ENCODE measurements around the gene PDE5A. TPM values are rescaled to one million over a fixed set of nuclear protein-coding genes. Genes with fewer than 3 reads are reported as not detected.

Gene PDE5A
- total RNA-seq, 3 donors from 2014 or later, result 7.5 to 49.8 (median 21.6) TPM

DNA sequence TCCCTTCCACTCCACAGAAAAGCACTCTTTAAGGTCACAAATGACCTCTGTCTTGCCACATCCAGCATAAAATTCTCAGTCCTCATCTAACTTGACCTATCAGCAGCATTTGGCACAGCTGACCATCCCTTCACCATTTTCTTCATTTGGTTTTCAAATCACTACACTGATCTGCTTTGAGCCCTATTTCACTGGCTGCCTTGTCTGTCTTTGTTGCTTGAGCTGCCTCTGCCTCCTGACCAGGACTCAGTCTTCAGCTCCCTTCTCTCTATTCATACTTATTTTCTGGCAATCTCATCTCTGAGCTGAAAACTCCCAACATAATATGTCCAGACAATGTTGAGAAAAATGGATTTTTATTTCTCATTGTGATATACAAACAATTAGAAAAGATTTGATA lies 27.7 kb upstream of the PDE5A start:
- no peaks in the 10 kb centered on the region for H3K4me1 ChIP-seq
- H3K27ac ChIP-seq, result no peak overlapping the region
- H3K9me3 ChIP-seq, result no peaks in the 10 kb centered on the region
- intact Hi-C loops (cut with DNase I; ENCODE audit: low total_unique reads), result no loop called here
- no peak for DNase-seq (ENCODE audit: low spot score in 2 of 2)
- no peaks in the 10 kb centered on the region for H3K36me3 ChIP-seq
- H3K4me3 ChIP-seq, result no peak overlapping the region
- TF ChIP-seq POLR2AphosphoS5 (IDR thresholded peaks at IDR 0.05) (no peak), POLR2A (IDR thresholded peaks at IDR 0.05) (no peak)
- TF ChIP-seq, protein P1, sequence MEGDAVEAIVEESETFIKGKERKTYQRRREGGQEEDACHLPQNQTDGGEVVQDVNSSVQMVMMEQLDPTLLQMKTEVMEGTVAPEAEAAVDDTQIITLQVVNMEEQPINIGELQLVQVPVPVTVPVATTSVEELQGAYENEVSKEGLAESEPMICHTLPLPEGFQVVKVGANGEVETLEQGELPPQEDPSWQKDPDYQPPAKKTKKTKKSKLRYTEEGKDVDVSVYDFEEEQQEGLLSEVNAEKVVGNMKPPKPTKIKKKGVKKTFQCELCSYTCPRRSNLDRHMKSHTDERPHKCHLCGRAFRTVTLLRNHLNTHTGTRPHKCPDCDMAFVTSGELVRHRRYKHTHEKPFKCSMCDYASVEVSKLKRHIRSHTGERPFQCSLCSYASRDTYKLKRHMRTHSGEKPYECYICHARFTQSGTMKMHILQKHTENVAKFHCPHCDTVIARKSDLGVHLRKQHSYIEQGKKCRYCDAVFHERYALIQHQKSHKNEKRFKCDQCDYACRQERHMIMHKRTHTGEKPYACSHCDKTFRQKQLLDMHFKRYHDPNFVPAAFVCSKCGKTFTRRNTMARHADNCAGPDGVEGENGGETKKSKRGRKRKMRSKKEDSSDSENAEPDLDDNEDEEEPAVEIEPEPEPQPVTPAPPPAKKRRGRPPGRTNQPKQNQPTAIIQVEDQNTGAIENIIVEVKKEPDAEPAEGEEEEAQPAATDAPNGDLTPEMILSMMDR (IDR thresholded peaks at IDR 0.05), result no peak
- H3K27me3 ChIP-seq, result no peaks in the 10 kb centered on the region

DNA sequence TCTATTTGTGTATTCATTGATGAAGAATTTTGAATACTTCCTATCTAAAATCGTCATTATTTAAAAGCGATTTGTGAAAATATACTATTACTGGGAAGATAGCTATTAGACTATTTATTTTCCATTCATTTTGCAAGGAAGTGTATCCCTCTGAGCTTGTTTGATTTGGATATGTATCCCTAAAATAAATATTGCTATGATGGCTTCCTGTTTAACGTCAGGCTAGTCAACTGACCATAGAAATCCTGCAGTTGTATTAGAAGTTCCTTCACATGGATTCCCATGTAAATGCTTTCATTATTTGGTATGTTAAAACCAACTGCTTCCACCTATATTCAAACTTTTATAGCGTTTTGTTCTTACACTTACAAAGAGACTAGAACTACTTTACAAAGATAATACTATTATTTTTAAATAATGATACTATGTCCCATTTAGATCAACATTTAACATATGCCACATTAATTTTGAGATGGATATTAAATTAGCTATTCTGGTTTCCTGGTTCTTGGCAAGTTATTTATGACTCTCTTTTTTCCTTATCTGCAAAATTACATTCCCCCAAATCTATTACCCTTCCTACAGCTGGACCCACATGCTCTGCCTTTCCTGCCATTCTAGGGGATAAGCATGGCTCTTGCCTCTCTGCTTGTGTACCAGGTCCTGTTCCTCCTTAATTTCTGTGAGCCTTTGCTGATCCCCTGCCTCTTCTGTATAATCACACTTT lies 26.7 kb upstream of the PDE5A start:
- H3K27me3 ChIP-seq, result no peaks in the 10 kb centered on the region
- no peak overlapping the region for H3K27ac ChIP-seq
- no peaks in the 10 kb centered on the region for H3K9me3 ChIP-seq
- no peak overlapping the region for H3K4me3 ChIP-seq
- intact Hi-C loops (cut with DNase I; ENCODE audit: low total_unique reads), result no loop called here
- no peaks in the 10 kb centered on the region for H3K36me3 ChIP-seq
- DNase-seq (ENCODE audit: low spot score in 2 of 2), result no peak
- TF ChIP-seq POLR2A (IDR thresholded peaks at IDR 0.05), result no peak
- TF ChIP-seq, protein P1 (IDR thresholded peaks at IDR 0.05), result no peak
- no peak for TF ChIP-seq POLR2AphosphoS5 (IDR thresholded peaks at IDR 0.05)
- no peaks in the 10 kb centered on the region for H3K4me1 ChIP-seq

DNA sequence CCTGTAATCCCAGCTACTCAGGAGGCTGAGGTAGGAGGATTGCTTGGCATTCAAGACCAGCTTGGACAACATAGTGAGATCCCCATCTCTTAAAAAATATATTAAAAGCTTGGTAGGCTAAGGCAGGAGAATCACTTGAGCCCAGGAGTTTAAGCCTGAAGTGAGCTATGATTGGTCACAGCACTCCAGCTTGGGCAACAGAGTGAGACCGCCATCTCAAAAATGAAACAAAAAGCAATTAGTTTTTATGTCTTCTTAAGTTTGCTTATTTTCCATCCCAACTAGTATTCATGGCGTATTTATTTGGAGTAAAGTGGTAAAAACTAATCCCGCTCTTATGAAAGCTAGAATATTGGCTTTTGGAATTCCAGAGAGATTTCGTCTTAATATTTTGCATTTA lies 25.4 kb upstream of the PDE5A start:
- Histone ChIP-seq H3K27ac (no peak overlapping the region), H3K27me3 (no peaks in the 10 kb centered on the region), H3K4me1 (no peaks in the 10 kb centered on the region), H3K9me3 (no peaks in the 10 kb centered on the region), H3K4me3 (no peak overlapping the region), H3K36me3 (no peaks in the 10 kb centered on the region)
- TF ChIP-seq POLR2AphosphoS5 (IDR thresholded peaks at IDR 0.05) (no peak), POLR2A (IDR thresholded peaks at IDR 0.05) (no peak)
- TF ChIP-seq, protein P1 (IDR thresholded peaks at IDR 0.05), result no peak
- DNase-seq (ENCODE audit: low spot score in 2 of 2), result no peak
- intact Hi-C loops (cut with DNase I; ENCODE audit: low total_unique reads), result no loop called here

DNA sequence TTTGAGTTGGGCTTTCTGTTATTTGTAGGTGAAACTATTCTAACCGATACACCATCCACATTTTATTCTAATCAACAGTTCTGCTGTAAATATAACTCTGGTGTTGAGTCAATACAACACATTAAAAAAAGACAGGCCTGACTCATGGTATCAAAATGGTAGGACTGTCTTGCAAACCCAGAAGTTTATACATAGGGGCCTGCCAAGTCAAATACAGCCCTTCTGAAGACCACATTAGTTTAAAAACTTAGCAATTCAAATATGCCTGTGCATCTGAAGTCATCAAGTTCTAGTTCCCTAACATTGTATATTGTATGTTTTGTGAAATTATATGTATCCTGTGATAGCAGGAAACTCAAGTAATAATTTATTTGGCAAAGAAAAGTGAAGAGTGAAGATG lies 24.4 kb upstream of the PDE5A start:
- TF ChIP-seq POLR2A (IDR thresholded peaks at IDR 0.05) (no peak), POLR2AphosphoS5 (IDR thresholded peaks at IDR 0.05) (no peak)
- TF ChIP-seq, protein P1 (IDR thresholded peaks at IDR 0.05), result no peak
- Histone ChIP-seq H3K4me1 (no peaks in the 10 kb centered on the region), H3K27ac (no peak overlapping the region), H3K9me3 (no peaks in the 10 kb centered on the region), H3K4me3 (no peak overlapping the region), H3K36me3 (no peaks in the 10 kb centered on the region), H3K27me3 (no peaks in the 10 kb centered on the region)
- intact Hi-C loops (cut with DNase I; ENCODE audit: low total_unique reads), result no loop called here
- DNase-seq (ENCODE audit: low spot score in 2 of 2), result no peak

DNA sequence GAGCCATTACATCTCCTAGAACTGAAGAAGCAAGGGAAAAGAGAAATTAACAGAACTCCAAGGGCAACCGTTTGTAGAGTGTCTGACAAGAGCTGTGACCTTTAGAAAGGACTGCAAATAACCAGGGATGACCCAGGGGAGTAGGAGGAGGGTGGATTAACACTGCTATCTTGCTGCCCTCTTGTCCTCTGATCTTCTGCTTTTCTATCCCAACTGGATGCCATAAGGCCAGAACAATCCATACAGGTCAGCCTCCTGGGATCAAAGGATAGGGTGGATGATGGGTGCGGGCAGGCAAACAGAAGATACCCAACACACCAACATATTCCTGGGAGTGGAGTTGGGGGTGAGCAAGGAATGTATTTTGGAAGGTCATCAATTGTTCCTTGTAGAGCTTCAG lies 19.8 kb upstream of the PDE5A start:
- no peaks in the 10 kb centered on the region for H3K36me3 ChIP-seq
- intact Hi-C loops (cut with DNase I; ENCODE audit: low total_unique reads), result no loop called here
- H3K4me1 ChIP-seq, result no peaks in the 10 kb centered on the region
- H3K27ac ChIP-seq, result no peak overlapping the region
- H3K9me3 ChIP-seq, result no peaks in the 10 kb centered on the region
- TF ChIP-seq POLR2AphosphoS5 (IDR thresholded peaks at IDR 0.05) (no peak), POLR2A (IDR thresholded peaks at IDR 0.05) (no peak)
- TF ChIP-seq, protein P1 (IDR thresholded peaks at IDR 0.05), result no peak
- no peak overlapping the region for H3K4me3 ChIP-seq
- DNase-seq (ENCODE audit: low spot score in 2 of 2), result no peak
- no peaks in the 10 kb centered on the region for H3K27me3 ChIP-seq
